HEK293T (cell line): ENCODE results near the gene DMWD.

Source experiments
- CTCF ChIA-PET: fragments of 350-600 bp; formaldehyde crosslinking; extraction: SDS; loops from one replicate; lab custom pipeline; 2021; ENCODE audit warnings: antibody characterized with exemption, inconsistent platforms; lab: Yijun Ruan, JAX
- POLR2A ChIA-PET: fragments of 350-600 bp; formaldehyde crosslinking; extraction: SDS; loops from one replicate; lab custom pipeline; 2020; ENCODE audit warnings: antibody characterized with exemption, inconsistent platforms; lab: Yijun Ruan, JAX
- DNase-seq: peaks from one replicate; pipeline ENCODE4 v3.0.0; 2012; ENCODE audit warnings: mixed read lengths; ENCODE audit errors: extremely low spot score
- ARNT ChIP-seq: fragments of 450-650 bp; IDR thresholded peaks from 2 replicates; pipeline ENCODE4 v1.6.1; 2017; ENCODE audit warnings: mild to moderate bottlenecking
- BHLHE40 ChIP-seq: fragments of 450-650 bp; IDR thresholded peaks from 2 replicates; pipeline ENCODE4 v1.6.1; 2016; ENCODE audit warnings: mild to moderate bottlenecking, moderate library complexity, borderline replicate concordance
- CTBP1 ChIP-seq: fragments of 450-650 bp; IDR thresholded peaks from 2 replicates; pipeline ENCODE4 v1.6.1; 2016; ENCODE audit warnings: borderline replicate concordance
- ELF4 ChIP-seq: fragments of 450-650 bp; IDR thresholded peaks from 2 replicates; pipeline ENCODE4 v1.6.1; 2017; ENCODE audit warnings: antibody characterized with exemption
- FOXA1 ChIP-seq: fragments of 450-650 bp; IDR thresholded peaks from 2 replicates; pipeline ENCODE4 v1.6.1; 2016; ENCODE audit warnings: mild to moderate bottlenecking
- FOXK2 ChIP-seq: fragments of 450-650 bp; IDR thresholded peaks from 2 replicates; pipeline ENCODE4 v1.6.1; 2016; ENCODE audit warnings: mild to moderate bottlenecking
- FOXM1 ChIP-seq: fragments of 450-650 bp; IDR thresholded peaks from 2 replicates; pipeline ENCODE4 v1.6.1; 2017; ENCODE audit warnings: mild to moderate bottlenecking, borderline replicate concordance
- HDGF ChIP-seq: fragments of 450-650 bp; IDR thresholded peaks from 2 replicates; pipeline ENCODE4 v1.6.1; 2017; ENCODE audit warnings: antibody characterized with exemption, borderline replicate concordance
- L3MBTL2 ChIP-seq: fragments of 450-650 bp; conservative IDR thresholded peaks from 2 replicates; pipeline ENCODE4 v1.6.1; 2016; ENCODE audit warnings: mild to moderate bottlenecking
- LEF1 ChIP-seq: fragments of 450-650 bp; IDR thresholded peaks from 2 replicates; pipeline ENCODE4 v1.6.1; 2017; ENCODE audit warnings: mild to moderate bottlenecking, borderline replicate concordance
- NFRKB ChIP-seq: fragments of 450-650 bp; IDR thresholded peaks from 2 replicates; pipeline ENCODE4 v1.6.1; 2016; ENCODE audit warnings: mild to moderate bottlenecking, moderate library complexity
- SP1 ChIP-seq: fragments of 450-650 bp; IDR thresholded peaks from 2 replicates; pipeline ENCODE4 v1.6.1; 2017
- SUZ12 ChIP-seq: fragments of 450-650 bp; IDR thresholded peaks from 2 replicates; pipeline ENCODE4 v1.6.1; 2016; ENCODE audit warnings: mild to moderate bottlenecking
- TARDBP ChIP-seq: fragments of 450-650 bp; IDR thresholded peaks from 2 replicates; pipeline ENCODE4 v1.6.1; 2016
- ZNF384 ChIP-seq: fragments of 450-650 bp; IDR thresholded peaks from 2 replicates; pipeline ENCODE4 v1.6.1; 2016

DMWD gene

DNA sequence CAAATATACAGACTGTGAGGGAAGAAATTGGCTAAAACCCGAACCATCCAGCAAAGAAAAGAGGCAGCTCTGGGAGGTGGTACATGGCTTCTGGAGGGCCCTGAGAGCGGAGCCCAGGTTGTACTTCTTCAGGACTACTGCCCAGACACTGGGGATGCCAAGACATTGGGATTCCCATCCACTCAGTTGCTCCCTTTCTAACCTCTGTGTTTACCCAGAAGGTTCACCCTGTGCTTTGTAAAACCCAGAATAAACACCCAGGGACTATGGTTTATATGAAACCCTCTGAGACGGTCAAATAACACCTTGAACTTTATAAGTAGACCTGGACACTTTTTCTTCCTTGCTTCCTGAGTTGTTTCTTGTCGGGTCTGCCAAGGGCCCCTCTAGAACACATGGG lies 49.7 kb downstream of the DMWD start:
- TF ChIP-seq SUZ12 = no peak
- no peak for TF ChIP-seq LEF1
- TF ChIP-seq NFRKB = no peak
- no peak for TF ChIP-seq ARNT
- TF ChIP-seq FOXK2 = no peak
- TF ChIP-seq ZNF384 = no peak
- TF ChIP-seq ELF4 = no peak
- TF ChIP-seq HDGF = no peak
- no peak for TF ChIP-seq CTBP1
- no peak for TF ChIP-seq L3MBTL2
- no peak for TF ChIP-seq BHLHE40
- no peak for TF ChIP-seq FOXA1
- ChIA-PET CTCF (no interaction called here), POLR2A (interaction anchor here (0.7 to 1.2 kb wide), 3 partner anchors 8 to 27 kb away, joined by 3 read pairs; partner anchors contain the start of gene SIX5)
- no peak for DNase-seq

DNA sequence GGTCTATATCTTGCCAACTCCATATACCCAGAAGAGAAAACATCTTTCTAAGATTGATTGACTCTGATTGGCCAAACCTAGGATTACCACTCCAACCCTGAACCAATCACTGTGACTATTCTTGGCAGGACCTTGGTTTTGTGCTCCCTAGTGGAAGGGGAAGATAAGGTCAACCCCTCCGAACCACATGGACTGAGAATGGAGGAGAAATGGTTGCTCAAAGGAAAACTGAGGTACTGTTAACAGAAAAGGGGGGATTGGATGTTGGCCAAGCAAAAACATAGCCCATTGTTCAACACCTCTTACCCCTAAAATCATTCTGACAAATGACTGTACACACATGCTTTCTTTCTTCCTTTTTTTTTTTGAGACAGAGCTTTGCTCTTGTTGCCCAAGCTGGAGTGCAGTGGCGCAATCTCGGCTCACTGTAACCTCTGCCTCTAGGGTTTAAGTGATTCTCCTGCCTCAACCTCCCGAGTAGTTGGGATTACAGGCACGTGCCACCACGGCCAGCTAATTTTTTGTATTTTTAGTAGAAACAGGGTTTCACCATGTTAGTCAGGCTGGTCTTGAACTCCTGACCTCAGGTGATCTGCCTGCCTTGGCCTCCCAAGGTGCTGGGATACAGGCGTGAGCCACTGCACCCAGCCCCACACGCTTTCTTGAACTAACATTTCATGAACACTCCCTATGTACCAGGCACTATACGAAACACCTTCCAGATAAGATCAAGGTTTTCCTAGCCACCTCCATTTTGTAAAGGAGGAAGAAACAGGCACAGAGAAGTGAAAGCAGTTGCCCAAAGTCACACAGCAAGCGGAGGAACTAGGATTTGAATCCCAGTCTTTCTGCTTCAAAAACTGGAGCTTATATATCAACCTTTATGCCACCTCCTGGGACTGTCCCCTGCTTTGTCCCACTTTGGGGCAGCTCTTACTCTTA lies 52.9 kb downstream of the DMWD start:
- ChIA-PET CTCF (no interaction called here), POLR2A (interaction anchor here (1.5 to 2.2 kb wide), 2 partner anchors 10 to 28 kb away, joined by 4 to 9 read pairs; partner anchors contain the start of gene FBXO46)
- no peak for DNase-seq
- TF ChIP-seq BHLHE40 (no peak), SUZ12 (no peak), TARDBP (no peak), NFRKB (no peak), CTBP1 (no peak), FOXA1 (no peak), SP1 (no peak), ZNF384 (no peak), L3MBTL2 (no peak), FOXK2 (no peak), FOXM1 (no peak), ARNT (no peak)

GRCh38 chr19:45733160-45733810 lies 59.4 kb downstream of the DMWD start, which contains the start of gene MEIOSIN:
Gene MEIOSIN (plus strand): TSS chr19:45733439. CDS start chr19:45735377, 1,938 bp downstream.
- no peak for DNase-seq
- ChIA-PET POLR2A (interaction anchor here (1.9 kb wide), 1 partner anchor 42 kb away, joined by 6 read pairs; the partner anchor contains the start of genes QPCTL and SNRPD2), CTCF (no interaction called here)
- TF ChIP-seq FOXM1 (no peak), TARDBP (no peak), ELF4 (no peak), NFRKB (no peak)
